Activated CD4-positive, alpha-beta T cell treated with anti-CD3 and anti-CD28 coated beads, Interleukin-2, amount 50 U/mL, for 16 hours (primary cell): ENCODE data around the gene AJM1.

Experiments
- DNase-seq: peaks from one replicate; pipeline ENCODE4 v3.0.0-alpha.2; 2020

The AJM1 gene

DNA sequence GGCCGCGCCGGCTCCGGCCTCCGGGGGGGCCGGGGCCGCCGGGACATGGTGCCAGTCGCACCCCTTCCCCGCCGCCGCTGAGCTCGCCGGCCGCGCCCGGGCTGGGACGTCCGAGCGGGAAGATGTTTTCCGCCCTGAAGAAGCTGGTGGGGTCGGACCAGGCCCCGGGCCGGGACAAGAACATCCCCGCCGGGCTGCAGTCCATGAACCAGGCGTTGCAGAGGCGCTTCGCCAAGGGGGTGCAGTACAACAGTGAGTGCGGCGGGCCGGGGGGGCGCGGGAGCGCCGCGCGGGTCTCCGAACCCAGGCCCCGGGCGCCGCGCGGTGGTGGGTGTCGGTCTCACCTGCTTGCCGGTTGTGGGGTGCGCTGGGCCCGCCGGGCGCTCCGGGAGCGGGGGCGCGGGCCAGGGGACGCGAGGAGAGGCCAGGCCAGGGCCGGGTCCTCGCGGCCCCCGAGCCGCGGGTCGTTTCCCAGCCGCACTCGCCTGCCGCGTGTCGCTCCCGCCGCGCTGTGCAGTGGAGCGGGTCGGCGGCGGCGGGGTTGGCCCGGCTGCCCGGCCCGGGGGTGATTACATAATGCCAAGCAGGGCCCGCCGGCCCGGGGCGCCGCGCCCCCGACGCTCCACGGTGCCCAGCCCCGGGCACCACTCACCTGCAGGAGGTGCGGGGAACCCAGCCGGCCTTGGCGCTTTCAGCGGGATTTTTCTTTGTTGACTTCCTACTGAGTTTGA is 34.0 kb upstream of the AJM1 start:
- no peak for DNase-seq

GRCh38 chr9:136808806-136809158 is 33.5 kb upstream of the AJM1 start:
- DNase-seq = no peak

DNA sequence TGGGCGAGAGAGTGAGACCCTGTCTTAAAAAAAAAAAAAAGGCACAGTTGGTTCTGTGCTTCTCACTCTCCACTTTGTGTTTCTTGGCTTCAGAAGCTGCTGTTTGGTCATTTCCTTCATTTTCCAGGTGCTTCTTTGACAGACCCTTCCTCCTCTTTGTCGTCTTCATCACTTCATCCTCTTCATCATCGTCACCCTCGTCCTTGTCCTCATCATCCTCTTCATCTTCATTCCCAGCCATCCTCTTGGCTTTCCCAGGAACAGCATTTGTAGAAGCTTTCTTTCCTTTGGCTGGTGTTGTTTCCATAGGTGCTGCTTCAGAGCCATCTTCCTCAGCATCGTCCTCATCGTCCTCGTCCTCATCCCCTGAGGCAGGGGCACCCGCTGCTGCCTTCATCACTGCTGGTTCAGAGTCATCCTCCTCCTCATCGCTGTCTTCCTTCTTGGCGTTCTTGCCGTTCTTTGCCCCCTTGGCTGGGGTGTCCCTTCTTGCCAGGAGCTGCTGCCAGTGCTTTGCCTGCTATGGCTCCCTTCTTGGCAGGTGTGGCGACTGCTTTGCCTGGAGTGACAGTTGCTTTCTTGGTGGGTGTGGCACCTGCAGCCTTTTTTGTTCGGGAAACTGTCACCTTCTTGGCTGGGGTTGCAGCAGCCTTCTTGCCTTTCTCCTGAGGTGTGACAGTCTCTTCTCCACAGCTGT is 27.4 kb upstream of the AJM1 start:
- no peak for DNase-seq

DNA sequence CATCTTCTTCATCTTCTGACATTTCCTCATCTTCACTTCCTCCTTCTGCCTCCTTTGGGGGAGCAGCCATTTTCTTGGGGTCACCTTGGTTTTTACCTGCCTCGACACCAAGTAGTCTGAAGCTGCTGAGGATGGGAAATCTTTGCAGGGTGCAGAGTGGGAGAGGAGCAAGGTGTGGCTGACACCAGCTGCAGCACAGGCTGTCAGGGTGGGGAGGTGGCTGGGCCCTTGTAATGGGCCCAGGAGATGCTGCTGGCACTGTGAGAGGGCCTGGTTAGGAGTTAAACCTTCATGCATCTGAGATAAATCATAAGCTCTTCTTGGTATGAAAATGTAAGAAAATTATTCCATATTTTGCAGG is 26.9 kb upstream of the AJM1 start:
- DNase-seq = no peak

- no peak for DNase-seq
Observed at GRCh38 chr9:136820971-136821825, 21.1 kb upstream of the AJM1 start.

- no peak for DNase-seq
Observed at GRCh38 chr9:136821826-136822544, 20.3 kb upstream of the AJM1 start.

GRCh38 chr9:136823136-136824046 is 18.9 kb upstream of the AJM1 start:
- DNase-seq = no peak

DNA sequence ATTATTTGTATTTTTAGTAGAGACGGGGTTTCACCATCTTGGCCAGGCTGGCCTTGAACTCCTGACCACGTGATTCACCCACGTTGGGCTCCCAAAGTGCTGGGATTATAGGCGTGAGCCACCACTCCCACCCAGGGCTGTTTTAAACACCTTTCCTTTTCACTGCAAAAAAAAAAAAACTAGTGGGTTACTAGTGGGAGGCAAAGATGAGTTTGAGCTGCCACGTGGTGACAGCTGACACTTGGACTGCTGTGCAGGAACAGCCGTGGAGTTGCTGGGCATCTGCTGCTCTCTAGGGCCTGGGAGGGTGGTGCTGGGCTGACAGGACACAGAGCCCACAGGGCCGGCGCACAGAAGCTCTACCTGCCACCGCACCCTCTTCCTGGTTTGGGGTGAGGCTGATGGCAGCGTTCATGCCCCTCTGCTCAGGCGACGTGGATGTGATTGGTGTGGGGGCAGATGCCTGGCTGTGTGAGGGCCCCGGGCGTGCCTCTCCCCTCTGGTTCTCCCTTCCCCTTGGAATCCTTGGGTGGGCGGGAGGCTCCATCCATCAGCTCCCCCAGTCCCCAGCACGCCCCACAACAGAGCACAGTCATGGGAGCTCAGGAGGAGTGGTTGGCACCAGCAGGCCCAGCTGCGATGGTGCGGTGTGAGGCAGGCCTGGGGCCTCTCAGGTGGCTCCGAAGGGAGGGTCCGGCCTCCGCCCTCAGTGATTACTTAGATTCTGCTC is 17.6 kb upstream of the AJM1 start:
- DNase-seq = no peak

DNA sequence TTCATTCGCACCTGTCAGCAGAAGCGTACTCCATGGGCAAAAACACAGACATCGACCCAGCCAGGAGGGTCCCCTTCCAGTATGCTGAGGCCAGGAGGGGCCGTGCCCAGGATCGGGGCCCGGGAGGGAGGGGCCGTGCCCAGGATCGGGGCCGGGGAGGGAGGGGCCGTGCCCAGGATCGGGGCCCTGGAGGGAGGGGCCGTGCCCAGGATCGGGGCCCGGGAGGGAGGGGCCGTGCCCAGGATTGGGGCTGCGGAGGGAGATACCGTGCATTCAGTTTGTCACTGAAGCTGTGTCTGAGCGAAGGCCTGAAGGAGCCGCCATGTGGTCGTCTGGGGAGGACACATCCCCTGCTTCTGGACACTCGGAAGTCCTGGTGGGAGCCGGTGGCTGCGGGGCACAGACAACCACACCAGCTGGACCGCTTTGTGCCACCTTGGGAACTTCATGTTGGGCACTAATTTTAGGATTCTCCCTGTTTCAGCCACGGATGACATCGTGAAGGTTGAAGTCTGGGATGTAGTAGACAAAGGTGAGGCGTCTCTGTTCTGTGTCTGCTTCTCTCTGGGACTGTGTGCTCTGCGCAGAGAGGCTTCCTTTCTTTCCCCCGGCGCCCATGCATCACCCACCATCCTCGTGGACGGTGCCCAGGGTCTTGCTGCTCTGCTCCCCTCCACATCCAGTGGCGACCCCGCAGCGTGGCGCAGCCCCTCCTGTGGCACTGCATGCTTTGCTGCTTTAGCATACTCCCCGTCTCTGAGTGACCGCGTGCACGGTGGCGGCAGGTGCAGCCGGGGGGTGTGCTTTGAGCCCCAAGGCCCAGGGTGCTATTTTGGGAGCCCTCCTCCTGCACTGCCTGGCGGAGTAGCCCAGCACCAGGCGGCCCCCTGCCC is 16.7 kb upstream of the AJM1 start:
- DNase-seq = no peak

GRCh38 chr9:136826188-136826541 is 16.1 kb upstream of the AJM1 start:
- DNase-seq = no peak

DNA sequence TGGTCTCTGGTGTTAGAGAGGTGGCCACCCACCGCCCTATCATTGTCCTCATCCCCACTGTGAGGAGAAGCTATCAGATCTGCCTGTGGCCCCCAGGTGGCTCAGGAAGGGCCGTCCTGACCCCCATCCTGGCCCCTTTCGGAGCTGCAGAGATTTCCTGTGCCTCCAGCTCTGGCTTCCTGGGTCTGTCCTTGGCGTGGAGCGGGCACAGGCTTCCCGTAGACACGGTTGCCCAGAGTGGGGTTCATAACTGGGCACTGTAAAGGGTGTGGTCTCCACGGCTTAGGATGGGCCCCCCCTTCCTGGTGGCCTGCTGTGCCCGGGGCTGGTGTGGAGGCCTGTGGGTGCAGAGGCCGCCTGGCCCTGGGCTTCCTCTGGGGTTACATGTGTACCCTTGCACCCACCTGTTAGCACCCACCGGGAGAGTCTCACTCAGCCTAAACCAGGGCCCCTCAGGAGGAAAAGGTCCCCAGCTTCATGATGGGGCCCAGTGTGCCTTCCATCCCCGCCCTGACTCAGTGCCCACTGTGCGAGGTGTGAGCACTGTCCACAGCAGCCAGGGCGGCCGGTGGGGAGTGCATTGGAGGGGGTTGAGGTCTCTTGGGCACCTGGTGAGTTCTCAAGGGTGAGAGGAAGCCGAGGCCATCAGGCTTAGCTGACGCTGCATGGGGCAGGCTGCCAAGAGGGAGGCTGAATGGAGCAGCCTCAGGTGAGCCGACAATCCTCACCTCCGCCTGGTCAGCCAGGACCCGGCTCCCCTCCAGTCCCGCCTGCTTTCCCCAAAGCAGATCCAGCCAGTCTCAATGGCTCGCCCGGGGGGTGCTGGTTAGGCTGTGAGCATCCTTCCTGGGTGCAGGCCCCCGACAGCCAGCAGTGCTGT is 15.3 kb upstream of the AJM1 start:
- no peak for DNase-seq

GRCh38 chr9:136827794-136828473 is 14.3 kb upstream of the AJM1 start:
- DNase-seq = no peak

GRCh38 chr9:136828474-136829140 is 13.7 kb upstream of the AJM1 start:
- no peak for DNase-seq

DNA sequence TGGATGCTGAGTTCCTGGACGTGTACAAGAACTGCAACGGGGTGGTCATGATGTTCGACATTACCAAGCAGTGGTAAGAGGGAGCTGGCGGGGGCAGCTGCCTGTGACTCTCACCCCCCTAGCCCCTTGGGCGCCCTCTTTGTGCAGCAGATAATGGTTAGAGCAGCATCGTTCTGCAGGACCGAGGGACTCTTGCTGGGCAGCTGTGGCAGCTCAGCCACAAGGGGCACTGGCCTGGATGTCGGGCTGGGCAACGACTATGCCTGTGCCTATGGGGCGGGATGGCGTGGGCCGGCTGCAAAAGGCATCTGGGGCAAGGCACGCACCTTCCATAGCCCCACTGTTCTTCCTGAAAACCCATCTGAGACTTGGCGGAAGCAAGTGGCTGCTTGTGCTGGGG is 12.9 kb upstream of the AJM1 start:
- no peak for DNase-seq

DNA sequence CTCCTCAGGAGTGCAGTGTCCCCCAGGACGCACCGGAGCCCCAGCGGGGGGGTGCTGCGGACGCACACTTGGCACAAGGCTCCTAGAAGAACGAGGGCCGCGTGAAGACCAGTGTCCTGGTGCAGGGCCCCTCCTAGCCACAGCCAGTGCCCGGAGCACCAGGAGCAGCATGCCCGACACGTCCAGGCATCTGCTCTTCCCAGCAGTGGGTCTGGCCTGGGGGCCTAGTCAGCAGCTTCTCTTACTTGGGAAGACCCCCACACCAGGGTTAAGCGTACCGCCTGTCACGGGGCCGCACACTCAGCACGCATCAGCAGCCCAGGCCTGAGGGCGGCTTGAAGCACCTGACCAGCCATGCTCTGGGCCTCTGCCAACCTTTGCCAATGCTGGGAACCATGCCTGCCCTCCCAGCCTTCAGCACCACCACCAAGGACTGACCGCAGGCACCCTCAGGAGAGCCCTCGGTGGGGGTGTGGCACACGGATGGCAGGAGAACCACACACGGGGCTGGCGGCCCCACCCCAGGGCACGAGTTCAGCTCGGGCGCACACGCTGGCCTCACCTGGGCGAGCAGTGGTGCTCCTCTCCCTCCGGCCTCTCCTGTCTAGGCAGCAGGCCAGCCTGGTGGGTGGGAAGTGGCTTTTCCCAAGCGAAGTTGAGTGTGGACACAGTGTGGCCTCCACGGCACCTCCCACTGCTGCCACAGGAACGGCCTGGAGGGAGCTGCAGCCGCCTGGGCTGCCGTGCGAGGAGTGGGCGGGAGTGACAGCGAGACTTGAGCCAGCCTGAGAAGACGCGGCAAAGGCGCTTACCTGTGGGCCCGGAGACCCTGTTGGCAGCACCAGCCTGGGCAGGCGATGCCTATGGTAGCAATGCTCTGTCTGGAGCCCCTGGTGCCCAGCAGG is 12.0 kb upstream of the AJM1 start:
- DNase-seq = no peak

DNA sequence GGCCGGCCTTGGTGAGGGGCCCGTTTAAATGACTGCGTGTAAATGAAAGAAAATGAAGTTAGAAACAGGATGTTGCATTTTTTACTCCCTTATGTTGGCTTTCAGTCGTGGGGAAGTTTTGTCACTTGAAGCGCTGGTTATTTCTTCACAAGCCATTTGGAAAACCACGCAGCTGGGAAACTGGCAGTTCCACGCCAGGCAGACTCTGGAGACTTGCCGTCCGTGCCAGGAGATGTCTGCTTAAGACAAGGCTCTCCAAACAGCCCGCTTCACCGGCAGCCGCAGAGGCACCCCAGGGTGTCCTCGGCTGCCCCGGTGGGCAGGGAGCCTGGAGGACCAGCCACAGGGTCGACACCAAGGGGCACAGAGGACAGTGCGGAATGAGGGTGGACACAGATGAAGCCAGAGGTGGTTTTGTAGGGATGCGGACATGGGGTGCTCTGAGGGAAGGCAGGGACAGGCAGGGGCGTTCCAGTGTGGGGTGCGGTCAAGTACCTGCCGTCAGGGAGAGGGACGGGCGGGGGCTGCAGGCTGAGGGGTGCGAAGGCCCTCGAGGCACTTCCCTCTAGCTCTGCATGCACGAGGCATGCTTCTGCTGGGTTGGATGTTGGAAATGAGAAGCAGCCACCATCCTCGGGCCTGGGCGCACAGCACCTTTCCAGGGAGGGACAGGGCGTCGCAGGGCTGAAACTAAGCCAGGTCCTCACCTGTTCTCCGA is 11.1 kb upstream of the AJM1 start:
- no peak for DNase-seq
